Endothelial cell of umbilical vein (primary cell): ENCODE data around the gene PKD1L1.

ENCODE experiments used
- CTCF ChIP-seq, 2 donors: IDR thresholded peaks; 1 replicate in 1 of 2; 2 replicates in 1 of 2; pipeline ENCODE4 v1.5.1; 2011; ENCODE audit warnings: low read length in 2 of 2, mild to moderate bottlenecking in 2 of 2, moderate library complexity in 2 of 2, control low read depth in 1 of 2, inconsistent platforms in 1 of 2, low read depth in 1 of 2; ENCODE audit not compliant: insufficient read depth in 1 of 2; ENCODE audit errors: extremely low read depth in 1 of 2
- JUN ChIP-seq: IDR thresholded peaks from 2 replicates; pipeline ENCODE4 v1.6.1; 2011; ENCODE audit warnings: borderline replicate concordance, low read depth; ENCODE audit not compliant: insufficient read length, insufficient read depth

- no peak for TF ChIP-seq CTCF (IDR thresholded peaks at IDR 0.05; ENCODE audit: extremely low read depth in 1 of 2, insufficient read depth in 1 of 2, low read depth in 1 of 2, low read length in 2 of 2)
- TF ChIP-seq JUN = peak; percentile 97
Observed at GRCh38 chr7:47783456-47784223, 164.6 kb downstream of the PKD1L1 start.
